H9 (cell line): ENCODE results near the gene CAMKK1. TPM values are rescaled to one million over a fixed set of nuclear protein-coding genes. Genes with fewer than 3 reads are reported as not detected.
A peak's percentile ranks its signal among the peaks of the same experiment; 100 is the strongest.

Experiments
- DNase-seq: peaks from one replicate; pipeline ENCODE4 v3.0.0-alpha.2; 2017
- H2AFZ ChIP-seq: one replicate; pipeline ENCODE4 v1.6.1; 2013; ENCODE audit warnings: mild to moderate bottlenecking, low read length, control low read depth, moderate library complexity
- H2AK5ac ChIP-seq: 2 replicates; pipeline ENCODE4 v1.6.1; 2013; ENCODE audit warnings: low read length, control low read depth, mixed read lengths; ENCODE audit not compliant: insufficient read length
- H2BK120ac ChIP-seq: one replicate; pipeline ENCODE4 v1.6.1; 2013; ENCODE audit warnings: low read depth, mild to moderate bottlenecking, low read length, control low read depth, inconsistent platforms; ENCODE audit not compliant: poor library complexity, severe bottlenecking
- H2BK12ac ChIP-seq: 2 replicates; pipeline ENCODE4 v1.6.1; 2013; ENCODE audit warnings: low read length, control low read depth, mixed read lengths, low read depth; ENCODE audit not compliant: insufficient read length
- H2BK15ac ChIP-seq: 2 replicates; pipeline ENCODE4 v1.6.1; 2013; ENCODE audit warnings: low read depth, low read length, control low read depth
- H2BK20ac ChIP-seq: one replicate; pipeline ENCODE4 v1.6.1; 2013; ENCODE audit warnings: low read depth, mild to moderate bottlenecking, low read length, control low read depth, inconsistent platforms; ENCODE audit not compliant: poor library complexity, severe bottlenecking
- H2BK5ac ChIP-seq: 2 replicates; pipeline ENCODE4 v1.6.1; 2013; ENCODE audit warnings: low read length, control low read depth, mixed read lengths; ENCODE audit not compliant: insufficient read length
- H3K14ac ChIP-seq: 2 replicates; pipeline ENCODE4 v1.6.1; 2013; ENCODE audit warnings: low read length, control low read depth; ENCODE audit not compliant: insufficient read depth
- H3K18ac ChIP-seq: 2 replicates; pipeline ENCODE4 v1.6.1; 2013; ENCODE audit warnings: low read depth, mild to moderate bottlenecking, mixed read lengths, low read length, control low read depth; ENCODE audit not compliant: insufficient read length
- H3K23ac ChIP-seq: 2 replicates; pipeline ENCODE4 v1.6.1; 2013; ENCODE audit warnings: low read length, control low read depth, mixed read lengths, low read depth; ENCODE audit not compliant: insufficient read length
- H3K23me2 ChIP-seq: 2 replicates; pipeline ENCODE4 v1.6.1; 2013; ENCODE audit warnings: low read depth, mild to moderate bottlenecking, mixed read lengths, low read length, control low read depth; ENCODE audit not compliant: insufficient read length, poor library complexity, severe bottlenecking
- H3K27ac ChIP-seq: 2 replicates; pipeline ENCODE4 v1.5.1; 2013; ENCODE audit warnings: low read length, control low read depth, mixed read lengths, low read depth; ENCODE audit not compliant: insufficient read length
- H3K27me3 ChIP-seq: 2 replicates; pipeline ENCODE4 v1.6.1; 2013; ENCODE audit warnings: low read length, control low read depth, inconsistent platforms; ENCODE audit not compliant: insufficient read depth
- H3K4ac ChIP-seq: 2 replicates; pipeline ENCODE4 v1.6.1; 2013; ENCODE audit warnings: low read depth, mild to moderate bottlenecking, control low read depth, inconsistent platforms, low read length, moderate library complexity
- H3K4me1 ChIP-seq: 2 replicates; pipeline ENCODE4 v1.6.1; 2013; ENCODE audit warnings: low read length, control low read depth, inconsistent platforms; ENCODE audit not compliant: insufficient read depth
- H3K4me2 ChIP-seq: 2 replicates; pipeline ENCODE4 v1.6.1; 2013; ENCODE audit warnings: low read length, control low read depth, mixed read lengths; ENCODE audit not compliant: insufficient read length, insufficient read depth
- H3K56ac ChIP-seq: 2 replicates; pipeline ENCODE4 v1.6.1; 2013; ENCODE audit warnings: low read depth, mild to moderate bottlenecking, mixed read lengths, low read length, control low read depth; ENCODE audit not compliant: insufficient read length
- H3K79me1 ChIP-seq: 2 replicates; pipeline ENCODE4 v1.6.1; 2013; ENCODE audit warnings: low read depth, mild to moderate bottlenecking, moderate library complexity, low read length, control low read depth, inconsistent platforms; ENCODE audit not compliant: insufficient read depth, poor library complexity, severe bottlenecking
- H3K79me2 ChIP-seq: 2 replicates; pipeline ENCODE4 v1.6.1; 2013; ENCODE audit warnings: low read length, control low read depth, inconsistent platforms; ENCODE audit not compliant: insufficient read depth
- H3K9ac ChIP-seq: 2 replicates; pipeline ENCODE4 v1.6.1; 2013; ENCODE audit warnings: low read length, control low read depth, mixed read lengths; ENCODE audit not compliant: insufficient read length; ENCODE audit errors: extremely low read depth
- H3K9me3 ChIP-seq: one replicate; pipeline ENCODE4 v1.6.1; 2013; ENCODE audit warnings: low read depth, low read length, inconsistent platforms; ENCODE audit not compliant: control insufficient read depth
- H3T11ph ChIP-seq: one replicate; pipeline ENCODE4 v1.6.1; 2013; ENCODE audit warnings: mild to moderate bottlenecking, low read length, control low read depth, inconsistent platforms
- H4K20me1 ChIP-seq: one replicate; pipeline ENCODE4 v1.6.1; 2013; ENCODE audit not compliant: control insufficient read depth, insufficient read length, insufficient read depth
- H4K5ac ChIP-seq: 2 replicates; pipeline ENCODE4 v1.6.1; 2013; ENCODE audit warnings: low read depth, mild to moderate bottlenecking, mixed read lengths, low read length, control low read depth; ENCODE audit not compliant: insufficient read length
- H4K8ac ChIP-seq: replicated peaks from 2 replicates; pipeline ENCODE4 v1.6.1; 2013; ENCODE audit warnings: low read length, control low read depth, mixed read lengths, low read depth; ENCODE audit not compliant: insufficient read length
- H4K91ac ChIP-seq: 2 replicates; pipeline ENCODE4 v1.6.1; 2013; ENCODE audit warnings: low read depth, mild to moderate bottlenecking, moderate library complexity, mixed read lengths, low read length, control low read depth; ENCODE audit not compliant: insufficient read length
- H3K27ac Mint-ChIP-seq, 3 experiments: 2 replicates in 2 of 3; 3 replicates in 1 of 3; pipeline ENCODE4 v1.8.0; 2020 to 2021; ENCODE audit warnings: mixed read lengths in 3 of 3, mild to moderate bottlenecking in 1 of 3, moderate library complexity in 1 of 3
- H3K27me3 Mint-ChIP-seq: 2 replicates; pipeline ENCODE4 v1.8.0; 2021; ENCODE audit warnings: low read depth, mild to moderate bottlenecking, moderate library complexity, mixed read lengths
- H3K36me3 Mint-ChIP-seq, 3 experiments: 2 replicates in 2 of 3; 3 replicates in 1 of 3; pipeline ENCODE4 v1.8.0; 2020 to 2021; ENCODE audit warnings: low read depth in 3 of 3, mixed read lengths in 3 of 3; ENCODE audit not compliant: insufficient read depth in 1 of 3
- H3K4me1 Mint-ChIP-seq, 2 experiments: 2 replicates each; pipeline ENCODE4 v1.8.0; 2020; ENCODE audit warnings: mixed read lengths in 2 of 2
- H3K4me3 Mint-ChIP-seq, 2 experiments: 2 replicates in 1 of 2; 3 replicates in 1 of 2; pipeline ENCODE4 v1.8.0; 2020 to 2021; ENCODE audit warnings: mild to moderate bottlenecking in 2 of 2, mixed read lengths in 2 of 2, moderate library complexity in 1 of 2
- H3K9me3 Mint-ChIP-seq, 2 experiments: 2 replicates in 1 of 2; 3 replicates in 1 of 2; pipeline ENCODE4 v1.8.0; 2020; ENCODE audit warnings: mild to moderate bottlenecking in 2 of 2, mixed read lengths in 2 of 2, moderate library complexity in 1 of 2
- CTCF ChIP-seq: fragments of 200-600 bp; sonication (generic); conservative IDR thresholded peaks from 3 replicates; pipeline ENCODE4 v1.8.0; 2021; ENCODE audit warnings: antibody characterized with exemption, mild to moderate bottlenecking
- WGBS: extraction: QIAGEN DNeasy Blood & Tissue Kit; methylation state at CpG from one replicate; pipeline ENCODE4 v1.1.7; 2013; ENCODE audit warnings: missing lambda C conversion rate, low lambda C conversion rate, mixed read lengths; ENCODE audit not compliant: insufficient read length; ENCODE audit errors: extremely low coverage; 5-methylcytosine and 5-hydroxymethylcytosine counted together
- total RNA-seq: library from RNA; stranded (reverse); gene quantifications from 2 replicates; pipeline ENCODE4 v1.2.1, GENCODE V29; 2021

CAMKK1 gene
- total RNA-seq, 1 experiment from 2014 or later, result 6.7 TPM

- H3K27ac Mint-ChIP-seq, result peak overlapping the region in 2 of 3 experiments; percentile 12 to 68; a peak in 1 of 7 replicates
- peaks cover 28 to 87% (median 78%) of the 10 kb centered on the region in 3 experiments; a peak in 6 of 7 replicates for H3K36me3 Mint-ChIP-seq
- Histone ChIP-seq H3K18ac (no peak overlapping the region), H3K4me2 (no peak overlapping the region), H4K91ac (no peak overlapping the region), H4K8ac (no peak overlapping the region), H2BK20ac (no peak overlapping the region), H4K5ac (no peak overlapping the region), H3K14ac (no peak overlapping the region), H2AK5ac (no peak overlapping the region), H2BK12ac (no peak overlapping the region), H3K23ac (no peak overlapping the region), H3K9ac (no peak overlapping the region), H4K20me1 (no peaks in the 10 kb centered on the region), H2BK120ac (no peak overlapping the region), H3K23me2 (no peaks in the 10 kb centered on the region), H3K27me3 (no peaks in the 10 kb centered on the region), H2BK15ac (no peak overlapping the region), H3K79me1 (no peaks in the 10 kb centered on the region), H3K4ac (no peak overlapping the region), H3K79me2 (no peaks in the 10 kb centered on the region), H2AFZ (no peak overlapping the region), H3T11ph (no peak overlapping the region), H3K56ac (no peak overlapping the region), H3K4me1 (no peaks in the 10 kb centered on the region), H3K27ac (no peak overlapping the region), H2BK5ac (no peak overlapping the region), H3K9me3 (no peaks in the 10 kb centered on the region)
- no peaks in the 10 kb centered on the region for H3K9me3 Mint-ChIP-seq
- DNase-seq, result no peak
- no peaks in the 10 kb centered on the region for H3K27me3 Mint-ChIP-seq
- no CpG with 5 or more reads among the region's 13 CpGs for WGBS
- H3K4me3 Mint-ChIP-seq, result no peak overlapping the region
- TF ChIP-seq CTCF, result no peak
- H3K4me1 Mint-ChIP-seq, result no peaks in the 10 kb centered on the region
Measured at GRCh38 chr17:3814361-3814760, 78.5 kb downstream of the CAMKK1 start.
